CD4-positive, alpha-beta T cell treated with Interleukin-4 for 4 hours (primary cell): ENCODE results near the gene SLC38A4.
"Not testable (repeated sequence)": the region's sequence is repeated elsewhere in the genome, so short reads cannot be mapped to it uniquely, and the experiment has no call there.

Experiments
- DNase-seq: peaks from one replicate; pipeline ENCODE4 v3.0.0-alpha.2; 2020

The SLC38A4 gene

GRCh38 chr12:46825591-46826414, at the start of gene SLC38A4:
SLC38A4 (minus strand) TSS chr12:46825997; CDS start chr12:46793071, 32,926 bp downstream.
- DNase-seq, result no peak

GRCh38 chr12:46875095-46875494, 49.3 kb upstream of the SLC38A4 start:
- no peak for DNase-seq

- DNase-seq, result no peak
These were observed 48.8 kb upstream of the SLC38A4 start for GRCh38 chr12:46874642-46875041.

- DNase-seq, result no peak
These were observed 46.3 kb upstream of the SLC38A4 start for GRCh38 chr12:46872135-46872534.

- DNase-seq, result no peak
These were observed 39.5 kb upstream of the SLC38A4 start for GRCh38 chr12:46865311-46865710.

GRCh38 chr12:46858368-46858767, 32.6 kb upstream of the SLC38A4 start:
- DNase-seq, result no peak

- no peak for DNase-seq
These were observed 31.7 kb upstream of the SLC38A4 start for GRCh38 chr12:46857486-46857885.

- DNase-seq, result no peak
These were observed 30.0 kb upstream of the SLC38A4 start for GRCh38 chr12:46855760-46856159.

GRCh38 chr12:46854188-46854587, 28.4 kb upstream of the SLC38A4 start:
- not testable (repeated sequence) for DNase-seq

- DNase-seq, result not testable (repeated sequence)
These were observed 23.0 kb upstream of the SLC38A4 start for GRCh38 chr12:46848792-46849191.

GRCh38 chr12:46847001-46847400, 21.2 kb upstream of the SLC38A4 start:
- DNase-seq, result no peak

- DNase-seq, result no peak
These were observed 18.0 kb upstream of the SLC38A4 start for GRCh38 chr12:46843811-46844210.

GRCh38 chr12:46841891-46842290, 16.1 kb upstream of the SLC38A4 start:
- DNase-seq, result no peak

GRCh38 chr12:46839964-46840363, 14.2 kb upstream of the SLC38A4 start:
- no peak for DNase-seq

GRCh38 chr12:46839232-46839631, 13.4 kb upstream of the SLC38A4 start:
- DNase-seq, result no peak

GRCh38 chr12:46835785-46836184, 10.0 kb upstream of the SLC38A4 start:
- DNase-seq, result no peak

- no peak for DNase-seq
These were observed 6.4 kb upstream of the SLC38A4 start for GRCh38 chr12:46832130-46832704.

GRCh38 chr12:46831335-46832129, 5.7 kb upstream of the SLC38A4 start:
- DNase-seq, result no peak

GRCh38 chr12:46830731-46831334, 5.0 kb upstream of the SLC38A4 start:
- no peak for DNase-seq

GRCh38 chr12:46824709-46825108, 1.1 kb downstream of the SLC38A4 start:
- no peak for DNase-seq

GRCh38 chr12:46818642-46819041, 7.2 kb downstream of the SLC38A4 start:
- no peak for DNase-seq

- DNase-seq, result no peak
These were observed 10.0 kb downstream of the SLC38A4 start for GRCh38 chr12:46815809-46816208.

- DNase-seq, result no peak
These were observed 11.7 kb downstream of the SLC38A4 start for GRCh38 chr12:46814143-46814542.
